Measurements from ENCODE around the gene CTTNBP2NL. TPM values are rescaled to one million over a fixed set of nuclear protein-coding genes. Genes with fewer than 3 reads are reported as not detected.
"Not testable (repeated sequence)": the region's sequence is repeated elsewhere in the genome, so short reads cannot be mapped to it uniquely, and the experiment has no call there.

The CTTNBP2NL gene
- total RNA-seq, 4 donors from 2014 or later: 25.9 to 59.4 (median 49.3) TPM

- Histone ChIP-seq H3K4me3 (no peak overlapping the region), H3K27ac (no peak overlapping the region), H3K4me1 (no peaks in the 10 kb centered on the region), H3K27me3 (no peaks in the 10 kb centered on the region), H3K36me3 (peaks cover 23% of the 10 kb centered on the region), H3K9me3 (no peaks in the 10 kb centered on the region)
- DNase-seq (ENCODE audit: low spot score in 2 of 2): no peak
- TF ChIP-seq POLR2AphosphoS5 (IDR thresholded peaks at IDR 0.05) (no peak), POLR2A (IDR thresholded peaks at IDR 0.05) (no peak), EP300 (IDR thresholded peaks at IDR 0.05) (no peak)
- TF ChIP-seq, protein P1, sequence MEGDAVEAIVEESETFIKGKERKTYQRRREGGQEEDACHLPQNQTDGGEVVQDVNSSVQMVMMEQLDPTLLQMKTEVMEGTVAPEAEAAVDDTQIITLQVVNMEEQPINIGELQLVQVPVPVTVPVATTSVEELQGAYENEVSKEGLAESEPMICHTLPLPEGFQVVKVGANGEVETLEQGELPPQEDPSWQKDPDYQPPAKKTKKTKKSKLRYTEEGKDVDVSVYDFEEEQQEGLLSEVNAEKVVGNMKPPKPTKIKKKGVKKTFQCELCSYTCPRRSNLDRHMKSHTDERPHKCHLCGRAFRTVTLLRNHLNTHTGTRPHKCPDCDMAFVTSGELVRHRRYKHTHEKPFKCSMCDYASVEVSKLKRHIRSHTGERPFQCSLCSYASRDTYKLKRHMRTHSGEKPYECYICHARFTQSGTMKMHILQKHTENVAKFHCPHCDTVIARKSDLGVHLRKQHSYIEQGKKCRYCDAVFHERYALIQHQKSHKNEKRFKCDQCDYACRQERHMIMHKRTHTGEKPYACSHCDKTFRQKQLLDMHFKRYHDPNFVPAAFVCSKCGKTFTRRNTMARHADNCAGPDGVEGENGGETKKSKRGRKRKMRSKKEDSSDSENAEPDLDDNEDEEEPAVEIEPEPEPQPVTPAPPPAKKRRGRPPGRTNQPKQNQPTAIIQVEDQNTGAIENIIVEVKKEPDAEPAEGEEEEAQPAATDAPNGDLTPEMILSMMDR (IDR thresholded peaks at IDR 0.05): no peak
These were observed 54.8 kb downstream of the CTTNBP2NL start for GRCh38 chr1:112450773-112451172.

- not testable (repeated sequence) for H3K27me3 ChIP-seq; H3K4me1 ChIP-seq; H3K4me3 ChIP-seq; H3K9me3 ChIP-seq; H3K27ac ChIP-seq; DNase-seq (ENCODE audit: low spot score in 2 of 2)
- peaks cover 29% of the 10 kb centered on the region for H3K36me3 ChIP-seq
- 73% methylated on average over 3 of the region's 3 CpGs for WGBS
These were observed 55.3 kb downstream of the CTTNBP2NL start for GRCh38 chr1:112451301-112451700.

DNA sequence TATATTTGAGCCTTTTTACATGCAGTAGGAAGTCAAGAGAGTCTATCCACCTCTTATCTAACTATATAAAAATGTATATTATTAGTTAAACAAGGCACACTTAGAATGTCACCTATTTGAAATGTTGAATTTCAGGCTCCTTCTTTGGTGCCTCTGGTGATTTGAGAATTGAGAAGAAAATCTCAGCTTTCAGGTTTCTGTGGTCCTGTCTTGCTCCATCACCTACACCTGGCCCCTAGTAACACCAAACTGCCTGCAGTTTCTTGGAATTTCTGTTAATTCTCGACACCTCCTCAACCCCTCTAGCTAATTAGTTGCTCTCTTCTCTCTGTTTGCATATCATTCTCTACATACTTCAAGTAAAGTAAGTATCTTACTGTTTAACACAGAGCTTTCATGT, 57.9 kb downstream of the CTTNBP2NL start:
- Histone ChIP-seq H3K27me3 (no peaks in the 10 kb centered on the region), H3K4me3 (no peak overlapping the region), H3K4me1 (no peaks in the 10 kb centered on the region), H3K27ac (no peak overlapping the region), H3K36me3 (peaks cover 51% of the 10 kb centered on the region), H3K9me3 (no peaks in the 10 kb centered on the region)
- DNase-seq (ENCODE audit: low spot score in 2 of 2): no peak
- WGBS: 85% methylated on average over 1 of the region's 1 CpG
- TF ChIP-seq, protein P1 (IDR thresholded peaks at IDR 0.05): no peak
- TF ChIP-seq POLR2A (IDR thresholded peaks at IDR 0.05): no peak
- no peak for TF ChIP-seq POLR2AphosphoS5 (IDR thresholded peaks at IDR 0.05)
- no peak for TF ChIP-seq EP300 (IDR thresholded peaks at IDR 0.05)

DNA sequence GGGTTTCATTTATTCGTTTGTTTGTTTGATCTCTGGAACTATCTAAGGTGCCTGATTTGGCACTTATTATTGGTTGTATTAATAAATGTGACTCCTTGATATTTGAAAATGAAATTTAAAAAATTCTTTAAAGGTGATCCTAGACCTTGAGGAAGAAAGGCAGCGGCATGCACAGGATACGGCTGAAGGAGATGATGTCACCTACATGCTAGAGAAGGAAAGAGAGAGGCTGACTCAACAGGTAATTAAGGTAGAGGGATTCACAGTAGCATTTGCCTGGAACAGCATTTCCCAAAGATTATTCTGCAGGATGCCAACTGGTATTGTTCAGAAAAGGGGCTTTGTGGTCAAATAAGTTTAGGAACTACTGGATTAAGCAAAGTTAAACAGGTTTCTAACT, 58.3 kb downstream of the CTTNBP2NL start:
- peaks cover 50% of the 10 kb centered on the region for H3K36me3 ChIP-seq
- DNase-seq (ENCODE audit: low spot score in 2 of 2): no peak
- WGBS: 83% methylated on average over 3 of the region's 3 CpGs

GRCh38 chr1:112457241-112457640, 61.2 kb downstream of the CTTNBP2NL start:
- TF ChIP-seq POLR2AphosphoS5 (IDR thresholded peaks at IDR 0.05) (no peak), POLR2A (IDR thresholded peaks at IDR 0.05) (no peak), EP300 (IDR thresholded peaks at IDR 0.05) (no peak)
- TF ChIP-seq, protein P1 (IDR thresholded peaks at IDR 0.05): no peak
- peaks cover 50% of the 10 kb centered on the region for H3K36me3 ChIP-seq
- WGBS: 80% methylated on average over 2 of the region's 2 CpGs
- H3K9me3 ChIP-seq: no peaks in the 10 kb centered on the region
- H3K27me3 ChIP-seq: no peaks in the 10 kb centered on the region
- H3K4me3 ChIP-seq: no peak overlapping the region
- no peak overlapping the region for H3K27ac ChIP-seq
- H3K4me1 ChIP-seq: peaks cover 18% of the 10 kb centered on the region
- DNase-seq (ENCODE audit: low spot score in 2 of 2): no peak

More for the DNA sequence above, 58.3 kb downstream of the CTTNBP2NL start:
- no peaks in the 10 kb centered on the region for H3K27me3 ChIP-seq
- H3K27ac ChIP-seq: no peak overlapping the region
- no peaks in the 10 kb centered on the region for H3K9me3 ChIP-seq
- H3K4me1 ChIP-seq: no peaks in the 10 kb centered on the region
- TF ChIP-seq, protein P1 (IDR thresholded peaks at IDR 0.05): no peak
- no peak for TF ChIP-seq EP300 (IDR thresholded peaks at IDR 0.05)
- no peak for TF ChIP-seq POLR2AphosphoS5 (IDR thresholded peaks at IDR 0.05)
- TF ChIP-seq POLR2A (IDR thresholded peaks at IDR 0.05): no peak
- no peak overlapping the region for H3K4me3 ChIP-seq

- H3K36me3 ChIP-seq: peaks cover 50% of the 10 kb centered on the region
- H3K9me3 ChIP-seq: no peaks in the 10 kb centered on the region
- no peak for TF ChIP-seq POLR2AphosphoS5 (IDR thresholded peaks at IDR 0.05)
- TF ChIP-seq EP300 (IDR thresholded peaks at IDR 0.05): no peak
- no peak for TF ChIP-seq POLR2A (IDR thresholded peaks at IDR 0.05)
- TF ChIP-seq, protein P1 (IDR thresholded peaks at IDR 0.05): no peak
- H3K27me3 ChIP-seq: no peaks in the 10 kb centered on the region
- DNase-seq (ENCODE audit: low spot score in 2 of 2): no peak
- peaks cover 26% of the 10 kb centered on the region for H3K4me1 ChIP-seq
- no peak overlapping the region for H3K4me3 ChIP-seq
- H3K27ac ChIP-seq: no peak overlapping the region
These were observed 61.9 kb downstream of the CTTNBP2NL start for GRCh38 chr1:112457955-112458354.

Data from suprapubic skin (tissue), 4 donors.